Lower leg skin (tissue), 4 donors: ENCODE data around the gene TESK2. TPM values are rescaled to one million over a fixed set of nuclear protein-coding genes. Genes with fewer than 3 reads are reported as not detected.
"Not testable (repeated sequence)": the region's sequence is repeated elsewhere in the genome, so short reads cannot be mapped to it uniquely, and the experiment has no call there.

Experiments
- DNase-seq, 2 donors: peaks; one replicate each; pipeline ENCODE4 v3.0.0-alpha.2; 2019; ENCODE audit warnings: low spot score in 2 of 2
- H3K4me3 ChIP-seq: fragments of 200-600 bp; sonication (generic); 2 replicates; pipeline ENCODE4 v1.5.1; 2017; ENCODE audit warnings: mild to moderate bottlenecking, low read depth; ENCODE audit not compliant: poor library complexity, severe bottlenecking
- CTCF ChIP-seq, 3 donors: fragments of 450-650 bp; IDR thresholded peaks; one replicate each; pipeline ENCODE4 v1.5.1; 2016; ENCODE audit warnings: antibody characterized with exemption in 3 of 3, mild to moderate bottlenecking in 3 of 3, moderate library complexity in 2 of 3
- POLR2A ChIP-seq, 2 donors: fragments of 450-650 bp; IDR thresholded peaks; one replicate each; pipeline ENCODE4 v1.6.1; 2016 to 2017; ENCODE audit warnings: antibody characterized with exemption in 2 of 2, mild to moderate bottlenecking in 1 of 2, moderate library complexity in 1 of 2
- WGBS, 2 donors: methylation state at CpG; one replicate each; pipeline ENCODE4 v1.1.5; 2018; 5-methylcytosine and 5-hydroxymethylcytosine counted together
- intact Hi-C: fragments of 100-400 bp; cut with DNase I; formaldehyde crosslinking; loops from one replicate; pipeline ENCODE4 v1.15.0; 2023; ENCODE audit warnings: low total_unique reads
- total RNA-seq, 4 donors: library from RNA; depleted of rRNA; stranded (reverse); fragments of >200 nt; gene quantifications; one replicate each; pipeline ENCODE4 v1.1.0, GENCODE V29; 2016

The TESK2 gene
- total RNA-seq, 4 donors from 2014 or later, result 16.9 to 23.8 (median 20.0) TPM

GRCh38 chr1:45526135-45526644 lies 35.2 kb upstream of the TESK2 start:
- no peak for DNase-seq
- H3K4me3 ChIP-seq, result no peak overlapping the region
- intact Hi-C loops, result no loop called here
- TF ChIP-seq CTCF (IDR thresholded peaks at IDR 0.05) (no peak), POLR2A (IDR thresholded peaks at IDR 0.05) (no peak)
- 100% methylated on average over 1 of the region's 1 CpG for WGBS, 2 donors

GRCh38 chr1:45523975-45524374 lies 33.0 kb upstream of the TESK2 start:
- intact Hi-C loops, result not testable (repeated sequence)
- 91 to 92% methylated on average over 10 of the region's 10 CpGs for WGBS, 2 donors

GRCh38 chr1:45523516-45523915 lies 32.6 kb upstream of the TESK2 start:
- WGBS, 2 donors, result 69 to 72% methylated on average over 2 of the region's 2 CpGs
- H3K4me3 ChIP-seq, intact Hi-C loops, DNase-seq: not testable (repeated sequence)

More at GRCh38 chr1:45523975-45524374, 33.0 kb upstream of the TESK2 start:
- not testable (repeated sequence) for DNase-seq, H3K4me3 ChIP-seq

GRCh38 chr1:45522324-45523104 lies 31.6 kb upstream of the TESK2 start:
- peak overlapping the region; percentile 89 for H3K4me3 ChIP-seq
- intact Hi-C loops, result no loop called here
- 64% methylated on average over 21 of the region's 21 CpGs for WGBS, 2 donors
- TF ChIP-seq POLR2A (IDR thresholded peaks at IDR 0.05) (no peak), CTCF (IDR thresholded peaks at IDR 0.05) (no peak)
- DNase-seq, result no peak

DNA sequence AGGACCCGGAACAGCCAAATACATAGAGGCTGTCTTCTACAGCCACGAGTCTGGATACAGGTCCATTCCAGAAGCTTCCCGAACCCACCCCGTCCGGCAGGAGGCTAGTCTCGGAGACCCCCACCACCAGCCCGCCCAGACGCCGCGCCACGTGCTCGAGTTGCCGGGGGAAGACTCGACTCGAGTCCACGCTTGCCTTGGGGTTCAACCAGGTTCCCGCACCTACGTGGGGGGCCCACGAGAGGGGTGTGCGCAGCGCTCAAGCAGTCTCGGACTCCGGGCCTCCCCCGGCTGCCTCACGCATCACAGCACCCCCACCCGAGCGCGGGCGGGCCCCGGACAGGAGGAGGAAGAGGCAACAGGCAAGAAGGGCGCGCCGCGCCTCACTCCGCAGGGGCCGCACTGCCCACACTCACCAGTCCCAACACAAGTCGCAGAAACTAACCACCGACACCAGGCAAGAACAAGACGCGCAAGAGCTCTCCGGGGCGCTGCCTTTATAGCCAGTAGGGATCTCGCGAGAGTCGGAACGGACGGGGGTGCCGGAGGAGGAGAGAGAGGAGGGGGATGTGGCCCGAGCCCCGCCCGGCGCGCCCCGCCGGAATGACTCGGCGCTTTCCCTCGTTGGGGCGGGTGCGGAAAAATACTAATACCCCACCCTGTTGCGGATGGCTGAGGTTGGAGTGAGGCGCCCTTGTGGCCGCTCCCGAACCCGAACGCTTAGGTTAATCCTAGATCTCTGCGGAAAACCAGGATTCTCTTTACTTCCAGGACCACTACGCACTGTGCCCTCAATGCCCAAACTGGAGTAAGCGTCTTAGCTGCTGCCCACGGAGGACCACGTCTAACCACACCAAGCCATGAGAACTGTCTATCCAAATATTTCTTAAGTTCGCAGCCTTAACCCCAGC lies 30.7 kb upstream of the TESK2 start, which contains the start of gene PRDX1:
Gene PRDX1, minus strand, starts transcription at position 472 of the 911 bp plus-strand sequence. CDS start 2,841 bp downstream, outside the sequence.
- whole genome bisulfite sequencing, 2 donors, result 0% methylated on average over 46 to 72 of the region's 72 CpGs
- peak; percentile 97 to 100 for DNase-seq
- H3K4me3 ChIP-seq, result peak within 1 kb of the TSS; percentile 89
- intact Hi-C loops, result no loop called here
- TF ChIP-seq POLR2A (IDR thresholded peaks at IDR 0.05) (peak in 1 of 2 donors; percentile 95), CTCF (IDR thresholded peaks at IDR 0.05) (no peak)

GRCh38 chr1:45519774-45520173 lies 28.8 kb upstream of the TESK2 start:
- H3K4me3 ChIP-seq, DNase-seq: not testable (repeated sequence)
- intact Hi-C loops, result loop anchor here (10.0 kb wide), 1 partner anchor 45 kb away; no protein-coding TSS in a partner anchor
- 75 to 76% methylated on average over 16 of the region's 16 CpGs for WGBS, 2 donors

GRCh38 chr1:45518910-45519309 lies 27.9 kb upstream of the TESK2 start:
- H3K4me3 ChIP-seq, result no peak overlapping the region
- intact Hi-C loops, result loop anchor here (10.0 kb wide), 1 partner anchor 46 kb away; no protein-coding TSS in a partner anchor
- DNase-seq, result no peak
- TF ChIP-seq POLR2A (IDR thresholded peaks at IDR 0.05) (no peak), CTCF (IDR thresholded peaks at IDR 0.05) (no peak)
- WGBS, 2 donors, result 3 to 17% methylated on average over 1 of the region's 1 CpG

DNA sequence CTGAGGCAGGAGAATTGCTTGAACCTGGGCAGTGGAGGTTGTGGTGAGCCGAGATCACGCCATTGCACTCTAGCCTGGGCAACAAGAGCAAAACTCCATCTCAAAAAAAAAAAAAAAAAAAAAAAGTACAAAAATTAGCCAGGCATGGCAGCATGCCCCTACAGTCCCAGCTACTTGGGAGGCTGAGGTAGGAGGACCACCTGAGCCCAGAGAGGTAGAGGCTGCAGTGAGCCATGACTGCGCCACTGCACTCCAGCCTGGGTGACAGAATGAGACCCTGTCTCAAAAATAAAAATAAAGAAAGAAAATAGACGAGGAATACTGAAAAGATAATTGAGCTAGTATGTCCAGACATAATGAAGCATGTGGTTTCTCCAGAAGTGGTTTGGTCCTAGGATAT lies 27.4 kb upstream of the TESK2 start:
- H3K4me3 ChIP-seq, DNase-seq: not testable (repeated sequence)
- intact Hi-C loops, result loop anchor here (10.0 kb wide), 1 partner anchor 46 kb away; no protein-coding TSS in a partner anchor
- 93 to 98% methylated on average over 4 of the region's 4 CpGs for WGBS, 2 donors
